Effector memory CD4-positive, alpha-beta T cell (primary cell): Measurements from ENCODE around the gene NFATC2.

Experiments
- DNase-seq, 3 donors: peaks; one replicate each; pipeline ENCODE4 v3.0.0-alpha.2; 2020
- H3K27ac ChIP-seq: 2 replicates; pipeline ENCODE4 v1.7.0; 2013; ENCODE audit warnings: mild to moderate bottlenecking, low read length, moderate library complexity; ENCODE audit not compliant: insufficient read depth, poor library complexity, severe bottlenecking
- H3K27me3 ChIP-seq: replicated peaks from 2 replicates; pipeline ENCODE4 v1.7.0; 2013; ENCODE audit warnings: mild to moderate bottlenecking, low read length; ENCODE audit not compliant: insufficient read depth, control insufficient read depth, poor library complexity, severe bottlenecking
- H3K36me3 ChIP-seq: 2 replicates; pipeline ENCODE4 v1.7.0; 2013; ENCODE audit warnings: mild to moderate bottlenecking, low read length, moderate library complexity; ENCODE audit not compliant: control insufficient read depth, insufficient read depth
- H3K4me1 ChIP-seq: 2 replicates; pipeline ENCODE4 v1.7.0; 2013; ENCODE audit warnings: low read length, mild to moderate bottlenecking; ENCODE audit not compliant: control insufficient read depth, insufficient read depth, poor library complexity, severe bottlenecking
- H3K4me3 ChIP-seq: 2 replicates; pipeline ENCODE4 v1.7.0; 2013; ENCODE audit warnings: low read length, low read depth, mild to moderate bottlenecking; ENCODE audit not compliant: insufficient read depth, poor library complexity, severe bottlenecking
- H3K9me3 ChIP-seq: 2 replicates; pipeline ENCODE4 v1.7.0; 2013; ENCODE audit warnings: mild to moderate bottlenecking, low read length, moderate library complexity; ENCODE audit not compliant: control insufficient read depth

The NFATC2 gene

DNA sequence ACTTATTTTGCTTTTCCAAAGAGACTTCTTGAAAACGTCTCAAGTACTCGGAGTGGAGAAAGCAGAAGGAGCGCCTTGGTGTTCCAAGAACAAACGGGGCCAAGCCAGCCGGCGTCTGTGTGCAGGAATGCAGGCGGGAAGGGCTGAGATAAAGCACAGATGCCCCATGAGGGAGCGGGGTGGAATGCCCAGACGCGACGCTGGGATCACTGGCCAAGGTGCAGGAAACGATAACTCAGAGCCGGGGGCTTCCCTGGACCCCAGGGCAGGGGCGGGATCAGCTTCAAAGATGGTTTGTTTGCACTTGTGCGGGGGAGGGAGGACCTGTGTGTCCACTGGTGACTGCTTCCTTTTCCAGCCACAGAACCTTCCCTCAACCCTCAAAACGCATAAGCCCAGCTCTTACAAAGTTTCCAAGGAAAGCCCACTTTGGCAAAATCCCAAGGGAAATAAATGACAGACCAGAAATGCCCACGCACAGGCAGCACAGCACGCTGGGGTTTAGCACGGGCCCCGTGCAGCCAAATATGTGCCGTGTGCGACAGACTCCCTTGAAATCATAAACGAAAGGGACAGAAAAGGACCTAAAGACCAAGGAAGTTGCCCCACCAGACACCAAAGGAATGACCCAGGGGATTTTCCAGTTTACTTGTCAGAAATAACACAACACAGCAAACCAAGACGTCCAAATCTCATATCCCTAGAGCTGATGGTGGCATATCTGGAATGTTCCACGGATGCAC lies 113.9 kb downstream of the NFATC2 start:
- no peaks in the 10 kb centered on the region for H3K27me3 ChIP-seq
- no peak overlapping the region for H3K4me3 ChIP-seq
- no peak for DNase-seq
- H3K27ac ChIP-seq = no peak overlapping the region
- H3K4me1 ChIP-seq = peaks cover 41% of the 10 kb centered on the region
- no peaks in the 10 kb centered on the region for H3K9me3 ChIP-seq
- peaks cover 31% of the 10 kb centered on the region for H3K36me3 ChIP-seq

DNA sequence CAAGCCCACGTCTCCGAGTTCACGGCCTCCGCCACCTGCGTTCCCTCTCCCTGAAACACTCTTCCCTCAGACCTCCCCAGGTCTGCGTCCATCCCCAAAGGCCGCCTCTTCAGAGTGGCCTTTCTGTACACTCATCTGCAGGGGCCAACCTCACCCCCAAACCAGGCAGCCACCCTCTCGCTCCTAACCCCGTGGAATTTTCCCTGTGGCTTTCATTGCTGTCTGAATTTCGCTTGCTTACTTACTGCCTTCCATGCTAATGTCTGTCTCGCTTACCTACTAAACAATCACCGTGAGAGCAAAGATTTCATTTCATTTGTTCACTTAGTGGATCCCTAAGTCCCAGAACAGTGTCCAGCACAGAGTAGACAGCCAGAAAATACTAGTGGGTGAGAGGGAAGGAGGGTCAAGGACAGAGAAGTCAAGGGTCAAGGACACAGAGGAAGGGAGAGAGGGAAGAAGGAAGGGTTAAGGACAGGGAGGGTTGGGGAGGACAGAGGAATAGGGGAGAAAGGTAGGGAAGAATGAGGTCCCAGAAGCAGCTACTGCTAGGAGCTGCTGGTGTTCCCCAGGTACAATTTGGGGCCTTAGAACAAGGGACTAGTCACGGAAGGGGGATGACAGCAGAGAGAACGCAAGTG lies 114.7 kb downstream of the NFATC2 start:
- Histone ChIP-seq H3K27ac (no peak overlapping the region), H3K4me3 (no peak overlapping the region), H3K4me1 (peaks cover 43% of the 10 kb centered on the region), H3K9me3 (no peaks in the 10 kb centered on the region), H3K36me3 (peaks cover 23% of the 10 kb centered on the region), H3K27me3 (no peaks in the 10 kb centered on the region)
- DNase-seq = no peak

DNA sequence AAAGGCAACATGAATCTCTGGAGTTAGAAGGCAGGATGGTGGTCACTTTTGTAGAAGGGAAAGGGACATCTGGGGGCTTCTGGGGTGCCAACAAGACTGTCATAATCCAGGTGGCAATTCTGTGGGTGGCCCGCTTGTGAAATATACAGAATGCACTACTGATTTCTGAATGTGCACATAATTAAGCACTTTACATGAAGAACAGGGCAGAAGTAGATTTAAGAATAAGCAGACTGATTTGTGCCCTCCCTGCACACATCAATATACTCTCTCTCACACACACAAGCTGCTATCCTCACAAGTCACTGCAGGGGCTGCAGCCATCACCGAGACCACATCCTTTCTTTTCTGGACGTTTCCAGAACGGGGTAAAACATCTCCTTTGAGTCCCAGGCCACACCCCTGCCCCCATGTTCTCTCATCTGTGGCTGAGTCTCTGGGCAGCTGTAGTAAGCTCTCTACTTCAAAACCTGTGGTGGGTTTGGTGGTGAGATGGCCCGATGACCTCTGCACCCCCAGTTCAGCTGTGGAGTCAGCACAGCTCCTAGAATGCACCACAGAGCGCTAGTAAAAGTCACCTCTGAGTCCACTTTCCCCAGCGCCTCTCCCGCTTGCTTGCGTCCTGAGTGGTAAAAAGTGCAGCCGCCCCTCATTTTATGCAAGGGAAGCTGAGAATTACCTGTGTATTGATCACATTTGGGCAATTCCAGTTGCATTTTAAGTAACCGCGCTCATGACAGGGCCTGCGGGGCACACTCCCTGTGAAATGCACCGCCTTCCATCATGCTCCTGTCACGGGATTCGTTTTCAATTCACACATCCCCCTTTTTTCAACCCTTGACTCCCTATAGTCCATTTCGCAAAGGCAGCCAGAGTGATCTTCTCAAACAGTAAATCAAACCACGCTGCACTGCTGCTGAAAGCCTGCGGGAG lies 115.5 kb downstream of the NFATC2 start:
- Histone ChIP-seq H3K4me3 (no peak overlapping the region), H3K27me3 (no peaks in the 10 kb centered on the region), H3K36me3 (peaks cover 15% of the 10 kb centered on the region), H3K9me3 (no peaks in the 10 kb centered on the region), H3K27ac (peak overlapping the region; percentile 40), H3K4me1 (peaks cover 38% of the 10 kb centered on the region)
- no peak for DNase-seq

DNA sequence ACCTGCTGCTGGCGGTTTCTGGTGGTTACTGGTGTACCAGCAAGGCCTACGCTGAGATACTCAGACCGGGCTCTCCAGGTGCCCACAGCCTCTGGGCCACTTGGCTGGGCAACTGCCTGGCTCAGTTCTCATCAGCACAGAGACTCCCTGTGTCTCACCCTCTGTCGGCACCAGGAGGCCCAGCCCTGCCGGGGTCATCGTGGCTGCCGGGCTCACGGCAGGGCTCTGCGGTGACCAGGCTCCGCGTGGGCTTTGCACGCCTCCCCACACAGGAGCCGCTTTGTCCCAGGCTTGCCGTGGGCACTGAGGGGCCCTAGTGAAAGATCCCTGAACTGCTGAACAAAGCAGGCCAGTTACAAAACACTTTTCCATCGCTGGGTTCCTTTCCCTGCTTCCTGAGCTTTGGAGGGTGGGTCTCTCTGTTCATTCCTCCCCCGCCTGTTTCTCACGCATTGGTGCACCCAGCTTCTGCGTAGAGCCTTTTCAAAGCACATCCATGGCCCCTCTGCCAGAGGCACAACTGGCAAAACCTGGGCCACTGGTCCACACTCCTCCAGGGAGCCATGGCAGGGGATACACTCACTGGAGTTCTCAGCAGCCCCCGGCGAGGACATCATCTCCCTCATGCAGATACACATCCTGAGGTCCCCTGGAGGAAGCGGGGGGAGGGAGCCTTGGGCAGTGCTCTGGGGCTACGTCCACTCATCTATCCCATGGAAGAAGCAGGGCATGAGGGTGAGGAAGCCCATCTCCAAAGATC lies 117.0 kb downstream of the NFATC2 start:
- Histone ChIP-seq H3K27me3 (no peaks in the 10 kb centered on the region), H3K9me3 (no peaks in the 10 kb centered on the region), H3K27ac (peak overlapping the region; percentile 71), H3K36me3 (peaks cover 13% of the 10 kb centered on the region), H3K4me3 (no peak overlapping the region), H3K4me1 (peaks cover 34% of the 10 kb centered on the region)
- DNase-seq = no peak

DNA sequence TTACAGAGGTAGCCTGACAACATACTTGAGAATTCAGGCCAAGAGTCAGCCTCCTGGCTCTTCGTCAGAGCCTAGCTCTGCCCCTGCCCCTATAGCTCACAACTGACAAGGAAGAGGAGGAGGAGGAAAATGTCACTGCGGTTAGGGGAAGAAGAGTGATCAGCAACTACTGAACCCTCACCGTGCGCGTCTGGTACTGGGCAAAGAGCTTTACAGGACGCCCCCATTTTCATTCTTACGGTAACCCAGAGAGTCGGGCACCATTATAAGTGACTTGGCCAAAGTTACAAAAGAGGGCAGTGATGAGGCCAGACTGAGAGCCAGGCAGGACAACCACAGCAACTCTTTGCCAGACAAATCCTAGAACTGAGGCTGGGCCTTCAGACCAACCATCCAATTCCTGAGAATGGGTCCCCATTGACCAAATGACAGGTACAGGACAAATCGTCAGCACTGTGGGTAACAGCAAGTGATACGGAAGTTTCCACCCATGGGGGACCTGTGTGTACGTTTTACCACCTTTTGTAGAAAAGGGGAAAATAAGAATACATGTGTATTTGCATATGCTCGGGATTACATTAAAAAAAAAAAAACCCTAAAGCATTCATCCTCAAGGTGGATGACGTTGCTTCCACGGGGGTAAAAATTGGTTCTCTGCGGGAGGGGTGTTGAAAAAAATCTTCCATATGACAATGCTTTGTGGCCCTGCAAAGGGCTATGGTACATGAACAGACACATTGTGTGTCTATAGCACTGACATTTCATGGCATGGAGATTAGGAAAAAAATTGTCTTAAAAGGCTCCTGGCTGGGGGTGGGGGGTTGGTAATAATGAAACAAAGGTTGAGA lies 118.0 kb downstream of the NFATC2 start:
- peak overlapping the region; percentile 26 for H3K4me3 ChIP-seq
- DNase-seq = peak in 1 of 3 donors; percentile 8
- peak overlapping the region; percentile 71 for H3K27ac ChIP-seq
- H3K36me3 ChIP-seq = peaks cover 10% of the 10 kb centered on the region
- H3K9me3 ChIP-seq = no peaks in the 10 kb centered on the region
- peaks cover 37% of the 10 kb centered on the region for H3K4me1 ChIP-seq
- no peaks in the 10 kb centered on the region for H3K27me3 ChIP-seq

DNA sequence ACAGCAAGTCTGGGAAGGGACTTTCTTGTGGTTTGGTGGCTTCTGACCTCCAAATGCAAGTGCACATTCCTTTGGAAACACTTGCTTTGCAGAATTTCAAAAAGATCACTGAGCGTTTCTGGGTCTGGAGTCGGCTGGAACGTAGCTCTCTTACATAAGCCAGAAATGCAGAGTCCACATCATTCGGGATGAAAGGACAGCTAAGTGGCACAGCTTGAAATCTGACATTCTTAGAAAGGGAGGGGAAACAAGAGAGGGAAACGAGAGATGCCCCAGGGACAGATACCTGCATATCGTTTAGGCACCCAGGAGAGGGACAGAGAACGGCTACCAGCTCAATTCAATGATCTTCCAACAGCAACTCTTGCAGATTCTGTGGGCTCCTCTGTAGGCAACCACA lies 118.7 kb downstream of the NFATC2 start:
- peaks cover 43% of the 10 kb centered on the region for H3K4me1 ChIP-seq

DNA sequence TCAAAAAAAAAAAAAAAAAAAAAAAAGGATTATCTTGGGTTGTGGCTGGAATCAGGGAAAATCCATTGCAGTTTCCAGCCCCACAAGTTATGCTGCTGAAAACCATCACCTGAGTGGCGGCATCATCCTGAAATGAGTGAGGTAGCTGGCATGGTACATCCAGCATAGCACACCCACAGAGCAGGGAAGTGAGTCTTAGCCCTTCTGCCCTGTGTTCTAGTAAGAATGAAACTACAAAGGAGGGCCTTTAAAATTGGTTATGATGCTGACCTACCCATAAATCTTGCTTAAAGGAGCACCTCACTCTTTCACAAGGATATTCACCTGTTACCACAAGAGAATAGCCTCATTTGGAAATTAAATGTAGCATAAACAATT lies 119.2 kb downstream of the NFATC2 start:
- H3K4me1 ChIP-seq = peaks cover 43% of the 10 kb centered on the region

More for the DNA sequence above, 118.7 kb downstream of the NFATC2 start:
- Histone ChIP-seq H3K27ac (peak overlapping the region; percentile 71), H3K36me3 (peaks cover 7% of the 10 kb centered on the region), H3K9me3 (no peaks in the 10 kb centered on the region), H3K27me3 (no peaks in the 10 kb centered on the region), H3K4me3 (peak overlapping the region; percentile 26)
- DNase-seq = no peak

DNA sequence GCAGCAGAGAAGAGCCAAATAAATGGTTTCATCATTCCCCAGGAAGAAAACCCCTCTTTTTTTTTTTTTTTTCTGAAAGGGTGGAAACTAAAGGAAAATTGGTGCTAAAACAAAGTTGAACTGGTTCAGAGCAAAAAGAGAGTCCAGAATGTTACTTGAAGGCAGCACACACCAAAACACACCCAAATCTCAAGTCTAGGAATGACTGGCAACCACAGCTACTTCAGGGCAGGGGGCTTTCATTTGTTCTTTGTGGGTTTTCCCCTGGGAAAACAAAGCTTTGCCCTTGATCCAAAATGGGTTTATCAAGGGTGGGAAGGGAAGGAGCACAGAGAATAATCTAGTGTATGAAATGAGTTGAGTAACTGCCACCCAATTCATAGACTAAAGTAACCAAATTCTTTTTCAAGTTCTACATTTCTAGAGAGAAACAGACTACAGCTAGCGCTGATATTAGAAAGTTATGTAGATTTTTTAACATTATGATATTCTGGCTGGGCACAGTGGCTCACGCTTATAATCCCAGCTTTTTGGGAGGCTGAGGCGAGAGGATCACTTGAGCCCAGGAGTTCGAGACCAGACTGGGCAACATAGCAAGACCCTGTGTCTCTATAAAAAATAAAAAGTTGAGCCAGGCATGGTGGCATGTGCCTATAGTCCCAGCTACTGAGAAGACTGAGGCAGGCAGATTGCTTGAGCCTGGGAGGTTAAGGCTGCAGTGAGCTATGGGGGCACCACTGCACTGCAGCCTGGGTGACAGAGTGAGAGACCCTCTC lies 119.8 kb downstream of the NFATC2 start:
- Histone ChIP-seq H3K4me1 (peaks cover 47% of the 10 kb centered on the region), H3K36me3 (peaks cover 8% of the 10 kb centered on the region), H3K27ac (no peak overlapping the region), H3K9me3 (no peaks in the 10 kb centered on the region), H3K4me3 (no peak overlapping the region), H3K27me3 (no peaks in the 10 kb centered on the region)
- no peak for DNase-seq

More for the DNA sequence above, 119.2 kb downstream of the NFATC2 start:
- Histone ChIP-seq H3K27me3 (no peaks in the 10 kb centered on the region), H3K9me3 (no peaks in the 10 kb centered on the region), H3K4me3 (no peak overlapping the region), H3K27ac (peak overlapping the region; percentile 71), H3K36me3 (peaks cover 8% of the 10 kb centered on the region)
- no peak for DNase-seq
